ENCODE measurements around the gene GCSAM.

DNA sequence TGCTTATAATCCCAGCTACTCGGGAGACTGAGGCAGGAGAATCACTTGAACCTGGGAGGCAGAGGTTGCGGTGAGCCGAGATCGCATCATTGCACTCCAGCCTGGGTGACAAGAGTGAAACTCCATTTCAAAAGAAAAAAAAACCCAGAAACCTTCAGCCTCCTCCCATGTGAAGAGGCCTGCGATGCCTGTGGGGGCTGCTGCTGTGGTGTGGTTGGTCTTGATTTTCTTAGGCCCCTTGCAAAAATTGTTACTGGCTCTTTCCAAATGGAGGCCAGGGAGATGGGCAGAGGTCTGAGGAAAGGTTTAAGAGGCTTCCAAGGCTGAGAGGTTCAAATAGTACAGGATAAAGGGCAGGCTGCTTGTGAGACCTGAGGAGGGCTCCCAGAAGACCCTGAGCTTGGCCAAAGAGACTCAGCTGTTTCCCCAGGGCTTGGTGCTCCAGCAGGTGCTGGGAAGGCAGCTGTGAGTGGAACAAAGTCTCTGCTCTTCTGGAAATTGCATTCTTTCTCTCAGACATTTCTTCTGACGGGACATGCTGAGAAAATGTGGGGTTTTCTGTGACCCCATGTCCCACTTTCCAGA is 18.4 kb downstream of the GCSAM start:
- TF ChIP-seq GATA2 (IDR thresholded peaks at IDR 0.05; ENCODE audit: low read depth, low read length) = no peak
- no peak for TF ChIP-seq GATA3 (IDR thresholded peaks at IDR 0.05; ENCODE audit: low read depth, low read length)
